Muscle layer of colon (tissue), 2 donors: ENCODE data around the gene IGSF5.

Experiments
- H3K27ac ChIP-seq: one replicate; pipeline ENCODE4 v1.7.0; 2013; ENCODE audit warnings: low read depth, mild to moderate bottlenecking, low read length, moderate library complexity
- H3K27me3 ChIP-seq, 2 donors: one replicate each; pipeline ENCODE4 v1.7.0; 2013; ENCODE audit warnings: low read length in 2 of 2, mild to moderate bottlenecking in 2 of 2; ENCODE audit not compliant: insufficient read depth in 2 of 2, control insufficient read depth in 1 of 2
- H3K36me3 ChIP-seq: one replicate; pipeline ENCODE4 v1.7.0; 2013; ENCODE audit warnings: mild to moderate bottlenecking, low read length; ENCODE audit not compliant: insufficient read depth
- H3K4me1 ChIP-seq: one replicate; pipeline ENCODE4 v1.7.0; 2013; ENCODE audit warnings: mild to moderate bottlenecking, low read length; ENCODE audit not compliant: insufficient read depth
- H3K4me3 ChIP-seq, 2 donors: one replicate each; pipeline ENCODE4 v1.7.0; 2013; ENCODE audit warnings: low read length in 2 of 2, low read depth in 1 of 2, mild to moderate bottlenecking in 1 of 2, moderate library complexity in 1 of 2
- H3K9ac ChIP-seq: one replicate; pipeline ENCODE4 v1.7.0; 2013; ENCODE audit warnings: low read length
- H3K9me3 ChIP-seq: one replicate; pipeline ENCODE4 v1.7.0; 2013; ENCODE audit warnings: mild to moderate bottlenecking, low read length
- donor health status: abdominal sarcoma.
- donor health status: Adenocarcinoma of cecum.

IGSF5 gene

GRCh38 chr21:39851002-39851618, 106.1 kb downstream of the IGSF5 start:
- H3K36me3 ChIP-seq, result no peaks in the 10 kb centered on the region
- H3K4me1 ChIP-seq, result peaks cover 3% of the 10 kb centered on the region
- no peaks in the 10 kb centered on the region for H3K27me3 ChIP-seq
- no peak overlapping the region for H3K27ac ChIP-seq
- no peak overlapping the region for H3K9ac ChIP-seq
- no peak overlapping the region for H3K4me3 ChIP-seq
- no peaks in the 10 kb centered on the region for H3K9me3 ChIP-seq
